Astrocyte (in vitro differentiated cells and primary cell): ENCODE results near the gene CCDC191. TPM values are rescaled to one million over a fixed set of nuclear protein-coding genes. Genes with fewer than 3 reads are reported as not detected.

ENCODE experiments used
- DNase-seq: peaks from one replicate; pipeline ENCODE4 v3.0.0-alpha.2; 2010; ENCODE audit warnings: low read depth
- FAIRE-seq: peaks from 2 replicates; lab custom pipeline; 2011; peaks lifted over from hg19 to GRCh38; lab: Jason Lieb, UNC
- H2AFZ ChIP-seq: 2 replicates; pipeline ENCODE4 v1.6.0; 2012; ENCODE audit warnings: low read depth, low read length, inconsistent platforms
- H3K27ac ChIP-seq: 2 replicates; pipeline ENCODE4 v1.5.1; 2011; ENCODE audit warnings: low read depth, low read length, inconsistent platforms
- H3K27me3 ChIP-seq: 2 replicates; pipeline ENCODE4 v1.6.0; 2011; ENCODE audit warnings: low read length, inconsistent platforms; ENCODE audit not compliant: insufficient read depth
- H3K36me3 ChIP-seq: 2 replicates; pipeline ENCODE4 v1.5.1; 2011; ENCODE audit warnings: low read length, inconsistent platforms; ENCODE audit not compliant: insufficient read depth
- H3K4me1 ChIP-seq: 2 replicates; pipeline ENCODE4 v1.5.1; 2011; ENCODE audit warnings: low read length, inconsistent platforms; ENCODE audit not compliant: insufficient read depth
- H3K4me2 ChIP-seq: 2 replicates; pipeline ENCODE4 v1.6.0; 2012; ENCODE audit warnings: low read length, inconsistent platforms
- H3K4me3 ChIP-seq: 2 replicates; pipeline ENCODE4 v1.5.1; 2011; ENCODE audit warnings: low read depth, mild to moderate bottlenecking, low read length, inconsistent platforms; ENCODE audit not compliant: insufficient read depth
- H3K79me2 ChIP-seq: 2 replicates; pipeline ENCODE4 v1.6.0; 2012; ENCODE audit warnings: mild to moderate bottlenecking, low read length, inconsistent platforms; ENCODE audit not compliant: insufficient read depth
- H3K9ac ChIP-seq: 2 replicates; pipeline ENCODE4 v1.6.0; 2012; ENCODE audit warnings: mild to moderate bottlenecking, low read length, inconsistent platforms
- H3K9me3 ChIP-seq: 2 replicates; pipeline ENCODE4 v1.5.1; 2012; ENCODE audit warnings: low read depth, mild to moderate bottlenecking, low read length, inconsistent platforms; ENCODE audit not compliant: insufficient read depth
- H4K20me1 ChIP-seq: 2 replicates; pipeline ENCODE4 v1.6.0; 2012; ENCODE audit warnings: low read length, inconsistent platforms; ENCODE audit not compliant: insufficient read depth
- H3K27ac Mint-ChIP-seq: one replicate; pipeline ENCODE4 v1.8.0; 2021; ENCODE audit warnings: mild to moderate bottlenecking, mixed read lengths; ENCODE audit not compliant: unreplicated experiment
- H3K27me3 Mint-ChIP-seq: one replicate; pipeline ENCODE4 v1.8.0; 2021; ENCODE audit warnings: low read depth, mixed read lengths; ENCODE audit not compliant: unreplicated experiment
- H3K36me3 Mint-ChIP-seq: one replicate; pipeline ENCODE4 v1.8.0; 2021; ENCODE audit warnings: low read depth, mixed read lengths; ENCODE audit not compliant: unreplicated experiment
- H3K4me1 Mint-ChIP-seq: one replicate; pipeline ENCODE4 v1.8.0; 2021; ENCODE audit warnings: low read depth, mixed read lengths; ENCODE audit not compliant: unreplicated experiment
- H3K4me3 Mint-ChIP-seq: one replicate; pipeline ENCODE4 v1.8.0; 2021; ENCODE audit warnings: mild to moderate bottlenecking, moderate library complexity, mixed read lengths; ENCODE audit not compliant: unreplicated experiment
- H3K9me3 Mint-ChIP-seq: one replicate; pipeline ENCODE4 v1.8.0; 2021; ENCODE audit warnings: mild to moderate bottlenecking, mixed read lengths; ENCODE audit not compliant: unreplicated experiment
- CTCF ChIP-seq: IDR thresholded peaks from 2 replicates; pipeline ENCODE4 v1.5.1; 2011; ENCODE audit warnings: low read depth, mild to moderate bottlenecking, inconsistent platforms, low read length, moderate library complexity; ENCODE audit not compliant: insufficient read depth
- EZH2 ChIP-seq: IDR thresholded peaks from 2 replicates; pipeline ENCODE4 v1.6.1; 2012; ENCODE audit warnings: mild to moderate bottlenecking, low read length, inconsistent platforms; ENCODE audit not compliant: insufficient read depth
- total RNA-seq: library from RNA; stranded (reverse); gene quantifications from 2 replicates; pipeline ENCODE4 v1.2.1, GENCODE V29; 2021

Gene CCDC191
- total RNA-seq, 1 donor from 2014 or later = 2.5 TPM

DNA sequence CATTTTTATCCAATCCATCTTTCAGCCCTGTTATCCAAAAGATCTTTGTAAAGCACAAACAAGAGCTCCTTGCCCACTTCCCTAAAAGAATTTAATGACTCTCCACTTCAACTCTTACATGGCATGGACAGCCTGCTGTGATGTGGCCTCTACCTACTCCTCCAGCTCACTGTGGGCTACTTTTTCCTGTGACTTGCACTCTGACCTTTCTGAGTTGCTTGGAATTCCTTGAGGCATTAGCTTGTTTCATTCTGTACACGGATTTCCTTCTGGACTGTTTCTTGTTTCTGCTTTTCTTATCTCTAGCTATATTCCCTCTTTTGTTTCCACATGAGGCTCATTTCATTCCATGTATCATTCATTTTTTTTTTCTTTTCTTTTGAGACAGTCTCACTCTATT, 15.5 kb upstream of the CCDC191 start:
- no peaks in the 10 kb centered on the region for H4K20me1 ChIP-seq
- no peak overlapping the region for H3K9ac ChIP-seq
- Mint-ChIP-seq H3K27me3 (no peaks in the 10 kb centered on the region), H3K4me3 (no peak overlapping the region), H3K27ac (no peak overlapping the region), H3K4me1 (no peaks in the 10 kb centered on the region), H3K36me3 (peaks cover 15% of the 10 kb centered on the region), H3K9me3 (no peaks in the 10 kb centered on the region)
- no peaks in the 10 kb centered on the region for H3K4me1 ChIP-seq
- H3K4me2 ChIP-seq = no peak overlapping the region
- no peaks in the 10 kb centered on the region for H3K9me3 ChIP-seq
- H3K27me3 ChIP-seq = no peaks in the 10 kb centered on the region
- no peaks in the 10 kb centered on the region for H3K79me2 ChIP-seq
- TF ChIP-seq EZH2 (no peak), CTCF (no peak)
- no peak overlapping the region for H3K4me3 ChIP-seq
- no peak for DNase-seq
- no peak overlapping the region for H3K27ac ChIP-seq
- no peak for FAIRE-seq
- peaks cover 44% of the 10 kb centered on the region for H3K36me3 ChIP-seq
- H2AFZ ChIP-seq = no peak overlapping the region

- Histone ChIP-seq H3K4me1 (no peaks in the 10 kb centered on the region), H3K9ac (no peak overlapping the region), H3K9me3 (no peaks in the 10 kb centered on the region), H2AFZ (no peak overlapping the region), H4K20me1 (no peaks in the 10 kb centered on the region), H3K79me2 (peaks cover 20% of the 10 kb centered on the region), H3K36me3 (peaks cover 28% of the 10 kb centered on the region), H3K27ac (no peak overlapping the region), H3K4me2 (no peak overlapping the region), H3K4me3 (no peak overlapping the region), H3K27me3 (no peaks in the 10 kb centered on the region)
- no peak for DNase-seq
- Mint-ChIP-seq H3K9me3 (no peaks in the 10 kb centered on the region), H3K27me3 (no peaks in the 10 kb centered on the region), H3K27ac (no peak overlapping the region), H3K36me3 (peaks cover 7% of the 10 kb centered on the region), H3K4me1 (no peaks in the 10 kb centered on the region), H3K4me3 (no peak overlapping the region)
- FAIRE-seq = no peak
- TF ChIP-seq CTCF = no peak
- TF ChIP-seq EZH2 = no peak
Measured at GRCh38 chr3:114068336-114068735, 12.0 kb upstream of the CCDC191 start.

DNA sequence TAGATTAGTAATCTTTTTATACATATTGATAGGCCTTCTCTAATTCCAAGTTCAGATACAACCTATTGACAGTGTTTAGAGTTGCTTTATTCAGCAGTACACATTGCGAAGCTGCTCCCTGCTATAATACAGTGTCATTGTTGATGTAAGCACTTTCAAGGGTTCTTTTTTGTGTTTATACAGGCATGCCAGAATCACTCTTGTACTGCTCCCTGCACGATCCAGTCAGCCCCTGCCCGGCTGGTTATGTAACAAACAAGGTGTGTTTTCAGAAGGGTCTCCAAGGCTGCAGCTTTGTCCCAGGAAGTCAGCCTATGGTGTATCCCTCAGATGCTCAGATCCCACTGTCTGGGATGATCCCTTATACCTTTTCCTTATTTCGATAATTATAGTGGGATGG, 11.5 kb upstream of the CCDC191 start:
- H3K4me1 ChIP-seq = no peaks in the 10 kb centered on the region
- Mint-ChIP-seq H3K27me3 (no peaks in the 10 kb centered on the region), H3K9me3 (no peaks in the 10 kb centered on the region), H3K4me3 (no peak overlapping the region), H3K4me1 (no peaks in the 10 kb centered on the region), H3K27ac (no peak overlapping the region), H3K36me3 (peaks cover 4% of the 10 kb centered on the region)
- H3K27me3 ChIP-seq = no peaks in the 10 kb centered on the region
- H4K20me1 ChIP-seq = no peaks in the 10 kb centered on the region
- peaks cover 28% of the 10 kb centered on the region for H3K36me3 ChIP-seq
- H3K27ac ChIP-seq = no peak overlapping the region
- H3K79me2 ChIP-seq = peaks cover 25% of the 10 kb centered on the region
- no peak overlapping the region for H2AFZ ChIP-seq
- no peak overlapping the region for H3K9ac ChIP-seq
- no peak overlapping the region for H3K4me2 ChIP-seq
- H3K4me3 ChIP-seq = no peak overlapping the region
- TF ChIP-seq EZH2 = no peak
- TF ChIP-seq CTCF = no peak
- FAIRE-seq (no peak), DNase-seq (no peak)
- H3K9me3 ChIP-seq = no peaks in the 10 kb centered on the region
